ENCODE data around the gene C19orf18.

C19orf18 gene

DNA sequence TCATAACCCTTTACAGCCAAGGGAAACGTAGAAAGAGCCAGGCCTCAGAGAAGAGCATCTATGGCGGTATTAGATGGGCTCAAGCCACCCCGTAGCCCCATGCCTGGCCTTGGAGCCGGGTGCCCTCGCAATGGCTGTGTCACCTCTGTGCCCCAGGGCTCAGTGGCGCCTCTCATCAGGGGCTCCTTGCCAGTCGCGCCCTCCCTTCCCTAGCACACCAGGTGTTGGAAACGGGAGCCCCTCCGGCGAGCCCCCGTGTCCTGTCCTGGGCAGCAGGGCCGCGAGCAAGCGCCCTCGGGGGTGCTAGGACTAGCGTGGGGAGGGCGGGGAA, 27.3 kb downstream of the C19orf18 start:
- no peak for DNase-seq

- DNase-seq = no peak
These were observed 28.0 kb downstream of the C19orf18 start for GRCh38 chr19:57946316-57946715.

DNA sequence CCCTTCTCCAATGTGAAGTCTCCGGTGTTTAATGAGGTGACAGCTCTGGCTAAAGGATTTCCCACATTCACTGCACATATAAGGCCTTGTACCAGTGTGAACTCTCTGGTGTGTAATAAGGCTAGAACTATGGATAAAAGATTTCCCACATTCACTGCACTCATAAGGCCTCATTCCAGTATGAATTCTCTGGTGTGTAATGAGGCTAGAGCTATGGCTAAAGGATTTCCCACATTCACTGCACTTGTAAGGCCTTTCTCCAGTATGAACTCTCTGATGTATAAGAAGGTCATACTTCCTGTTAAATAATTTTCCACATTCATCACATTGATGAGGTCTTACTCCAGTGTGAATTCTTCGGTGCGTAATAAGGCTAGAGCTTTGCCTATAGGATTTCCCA, 32.7 kb downstream of the C19orf18 start:
- DNase-seq = no peak

DNA sequence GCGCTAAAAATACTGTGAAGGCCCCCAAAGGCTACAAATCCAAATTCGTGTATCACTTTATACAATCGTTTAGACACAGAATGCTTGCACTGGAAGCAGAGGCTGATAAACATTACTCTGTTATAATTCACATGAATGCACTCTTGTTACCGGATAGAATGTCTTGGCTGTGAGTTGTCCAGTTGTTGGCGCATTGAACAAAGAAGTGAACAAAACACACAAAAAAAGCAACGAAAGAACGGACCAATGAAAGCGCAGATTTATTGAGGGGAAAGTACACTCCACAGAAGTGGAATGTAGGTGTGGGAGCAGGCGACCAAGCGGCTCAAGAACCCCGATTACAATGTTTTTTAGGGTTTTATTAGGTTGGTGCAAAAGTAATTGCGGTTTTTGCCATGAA, 38.6 kb downstream of the C19orf18 start:
- peak; percentile 59 for DNase-seq

GRCh38 chr19:57934820-57935665, 39.3 kb downstream of the C19orf18 start, which contains the start of gene ZNF418:
Gene ZNF418, minus strand, starts transcription at chr19:57935402. Its CDS starts 1,580 bp downstream, at chr19:57933822.
- peak; percentile 93 for DNase-seq

DNA sequence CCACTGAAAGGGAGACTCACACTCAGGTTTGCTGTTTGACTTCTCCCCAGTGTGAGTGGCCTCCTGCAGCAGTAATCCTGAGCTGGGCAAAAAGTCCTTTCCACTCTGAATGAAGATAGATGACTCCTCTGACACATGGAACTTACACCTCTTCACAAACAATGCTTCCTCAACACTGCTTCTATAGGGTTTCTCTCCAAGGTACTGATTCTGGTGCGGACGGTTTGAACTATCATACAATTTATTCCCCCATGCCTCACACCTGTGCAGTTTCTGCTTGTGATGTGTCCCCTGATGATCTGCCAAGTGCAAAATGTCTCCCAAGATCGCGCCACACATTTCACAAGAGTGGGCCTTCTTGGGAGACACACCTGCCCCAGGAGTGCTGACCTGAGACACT, 46.7 kb downstream of the C19orf18 start:
- DNase-seq = no peak

- DNase-seq = peak; percentile 94
These were observed 58.0 kb downstream of the C19orf18 start, which contains the start of gene ZNF417 for GRCh38 chr19:57916168-57916995. Gene ZNF417, minus strand, starts transcription at chr19:57916592. Its CDS starts 181 bp downstream, at chr19:57916411.

DNA sequence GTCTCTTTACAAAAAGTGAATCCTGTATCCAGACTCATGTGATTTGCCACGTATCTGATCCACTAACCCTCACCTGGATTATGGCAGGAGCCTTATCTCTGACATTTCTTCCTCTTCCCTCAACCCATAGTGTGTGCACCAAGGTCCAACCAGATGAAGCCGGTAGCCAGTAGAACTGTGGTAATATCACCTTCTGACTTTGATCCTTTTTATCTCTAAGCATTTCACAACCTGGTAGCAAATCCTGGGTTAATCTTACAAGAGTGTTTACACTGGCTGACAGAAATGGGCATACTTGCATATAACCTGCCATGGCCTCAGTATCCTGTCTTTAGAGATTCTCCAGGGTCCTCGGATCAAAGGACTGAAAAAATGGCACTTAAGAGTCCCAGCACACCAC, 59.8 kb downstream of the C19orf18 start:
- DNase-seq = no peak

Measured in midbrain (tissue), 1 donor.